Spleen (tissue), 7 donors: ENCODE results near the gene MRC2.

Source experiments
- CTCF ChIP-seq, 11 experiments: fragments of 200-600 bp in 7 of 11; fragments of 450-650 bp in 4 of 11; sonication (generic) in 4 of 11; IDR thresholded peaks in 8 of 11; conservative IDR thresholded peaks in 3 of 11; 1 replicate in 7 of 11; 2 replicates in 4 of 11; pipeline versions ENCODE4 v1.4.0 to v1.8.0; 2016 to 2021; ENCODE audit warnings: antibody characterized with exemption in 11 of 11, inconsistent platforms in 4 of 11, mild to moderate bottlenecking in 1 of 11
- POLR2A ChIP-seq, 3 donors: fragments of 450-650 bp; IDR thresholded peaks; one replicate each; pipeline ENCODE4 v1.5.1; 2017; ENCODE audit warnings: antibody characterized with exemption in 3 of 3, mild to moderate bottlenecking in 1 of 3
- donor health status: DM: no; HTN: no; CAD: no; lungs with moderate emphysema.
- donor health status: DM: no; HTN: no; CAD: no.
- donor health status: DM: no; HTN: no; CAD: no.

DNA sequence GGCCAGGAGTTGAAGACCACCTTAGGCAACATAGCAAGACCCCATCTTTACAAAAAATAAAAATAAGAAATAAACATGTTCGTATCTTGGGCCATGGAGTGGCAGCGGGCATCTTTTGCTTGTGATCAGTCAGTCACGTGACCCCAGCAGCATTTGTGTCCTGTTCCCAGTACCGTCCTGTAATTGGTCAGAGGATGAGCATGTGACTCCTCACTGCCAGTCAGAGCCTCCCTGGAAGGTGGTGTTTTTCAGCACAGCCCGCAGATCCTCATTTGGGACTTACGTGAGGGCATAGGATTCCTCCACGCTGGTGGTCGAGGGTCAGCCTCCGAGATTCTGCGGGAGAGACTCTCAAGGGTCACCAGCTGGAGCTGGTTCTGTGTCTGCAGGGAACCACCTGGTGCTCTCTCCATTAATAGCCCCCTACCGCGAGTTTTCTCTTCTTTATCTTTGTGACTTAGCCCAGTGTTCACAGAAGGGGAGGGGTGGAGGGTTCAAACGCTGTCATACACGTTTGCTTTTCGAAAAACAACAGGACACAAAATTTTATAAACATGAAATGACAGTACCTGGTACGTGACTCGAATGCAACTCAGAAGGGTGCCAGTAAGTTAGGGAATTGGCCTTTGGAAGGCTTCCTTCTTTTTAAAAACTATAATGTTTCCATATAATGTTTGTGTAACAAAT, 17.2 kb downstream of the MRC2 start:
- TF ChIP-seq POLR2A (IDR thresholded peaks at IDR 0.05) (no peak), CTCF (IDR thresholded peaks at IDR 0.05 in 8 of 11, conservative IDR thresholded peaks at IDR 0.05 in 3 of 11) (no peak)
